Gastrocnemius medialis (tissue), 4 donors: ENCODE results near the gene PSMF1.

Experiments
- POLR2A ChIP-seq, 2 donors: fragments of 450-650 bp; IDR thresholded peaks; one replicate each; pipeline ENCODE4 v1.6.1; 2017; ENCODE audit warnings: antibody characterized with exemption in 2 of 2, mild to moderate bottlenecking in 2 of 2, moderate library complexity in 2 of 2
- TF ChIP-seq, protein P1 (sequence below), 5 experiments: fragments of 450-650 bp in 3 of 5; fragments of 200-600 bp in 2 of 5; sonication (generic) in 2 of 5; IDR thresholded peaks in 4 of 5; conservative IDR thresholded peaks in 1 of 5; 1 replicate in 4 of 5; 2 replicates in 1 of 5; pipeline ENCODE4 v1.5.1; 2016 to 2019; ENCODE audit warnings: antibody characterized with exemption in 5 of 5, mild to moderate bottlenecking in 3 of 5, moderate library complexity in 3 of 5

DNA sequence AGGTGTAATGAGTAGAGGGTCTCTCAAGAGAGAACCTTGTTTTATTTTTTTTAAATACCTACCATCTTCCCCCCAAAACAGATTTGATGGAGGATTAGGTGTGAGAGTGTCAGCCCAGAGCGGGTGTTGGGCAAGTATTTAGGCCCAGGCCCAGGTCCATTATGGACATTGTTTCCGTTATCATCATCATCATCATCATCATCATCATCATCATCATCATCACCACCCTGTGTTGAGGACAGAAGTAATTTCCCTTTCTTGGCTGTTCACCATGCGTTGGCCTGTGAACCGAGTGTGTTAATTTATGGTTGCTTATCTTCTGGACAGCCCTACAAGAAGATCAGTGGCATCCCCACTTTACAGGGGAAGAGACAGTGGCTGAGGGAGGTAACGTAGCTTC is 28.6 kb downstream of the PSMF1 start:
- TF ChIP-seq, protein P1, sequence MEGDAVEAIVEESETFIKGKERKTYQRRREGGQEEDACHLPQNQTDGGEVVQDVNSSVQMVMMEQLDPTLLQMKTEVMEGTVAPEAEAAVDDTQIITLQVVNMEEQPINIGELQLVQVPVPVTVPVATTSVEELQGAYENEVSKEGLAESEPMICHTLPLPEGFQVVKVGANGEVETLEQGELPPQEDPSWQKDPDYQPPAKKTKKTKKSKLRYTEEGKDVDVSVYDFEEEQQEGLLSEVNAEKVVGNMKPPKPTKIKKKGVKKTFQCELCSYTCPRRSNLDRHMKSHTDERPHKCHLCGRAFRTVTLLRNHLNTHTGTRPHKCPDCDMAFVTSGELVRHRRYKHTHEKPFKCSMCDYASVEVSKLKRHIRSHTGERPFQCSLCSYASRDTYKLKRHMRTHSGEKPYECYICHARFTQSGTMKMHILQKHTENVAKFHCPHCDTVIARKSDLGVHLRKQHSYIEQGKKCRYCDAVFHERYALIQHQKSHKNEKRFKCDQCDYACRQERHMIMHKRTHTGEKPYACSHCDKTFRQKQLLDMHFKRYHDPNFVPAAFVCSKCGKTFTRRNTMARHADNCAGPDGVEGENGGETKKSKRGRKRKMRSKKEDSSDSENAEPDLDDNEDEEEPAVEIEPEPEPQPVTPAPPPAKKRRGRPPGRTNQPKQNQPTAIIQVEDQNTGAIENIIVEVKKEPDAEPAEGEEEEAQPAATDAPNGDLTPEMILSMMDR (IDR thresholded peaks at IDR 0.05 in 4 of 5, conservative IDR thresholded peaks at IDR 0.05 in 1 of 5): no peak
- TF ChIP-seq POLR2A (IDR thresholded peaks at IDR 0.05): no peak
